Stimulated activated CD8-positive, alpha-beta memory T cell treated with anti-CD3 and anti-CD28 coated beads, Interleukin-2, amount 100 ng/mL, for 1 hour (primary cell): ENCODE results near the gene C2orf81.
"Not testable (repeated sequence)": the region's sequence is repeated elsewhere in the genome, so short reads cannot be mapped to it uniquely, and the experiment has no call there.

Experiments used
- DNase-seq, 2 donors: peaks; one replicate each; pipeline ENCODE4 v3.0.0-alpha.2; 2020; ENCODE audit warnings: low read depth in 2 of 2

The C2orf81 gene

DNA sequence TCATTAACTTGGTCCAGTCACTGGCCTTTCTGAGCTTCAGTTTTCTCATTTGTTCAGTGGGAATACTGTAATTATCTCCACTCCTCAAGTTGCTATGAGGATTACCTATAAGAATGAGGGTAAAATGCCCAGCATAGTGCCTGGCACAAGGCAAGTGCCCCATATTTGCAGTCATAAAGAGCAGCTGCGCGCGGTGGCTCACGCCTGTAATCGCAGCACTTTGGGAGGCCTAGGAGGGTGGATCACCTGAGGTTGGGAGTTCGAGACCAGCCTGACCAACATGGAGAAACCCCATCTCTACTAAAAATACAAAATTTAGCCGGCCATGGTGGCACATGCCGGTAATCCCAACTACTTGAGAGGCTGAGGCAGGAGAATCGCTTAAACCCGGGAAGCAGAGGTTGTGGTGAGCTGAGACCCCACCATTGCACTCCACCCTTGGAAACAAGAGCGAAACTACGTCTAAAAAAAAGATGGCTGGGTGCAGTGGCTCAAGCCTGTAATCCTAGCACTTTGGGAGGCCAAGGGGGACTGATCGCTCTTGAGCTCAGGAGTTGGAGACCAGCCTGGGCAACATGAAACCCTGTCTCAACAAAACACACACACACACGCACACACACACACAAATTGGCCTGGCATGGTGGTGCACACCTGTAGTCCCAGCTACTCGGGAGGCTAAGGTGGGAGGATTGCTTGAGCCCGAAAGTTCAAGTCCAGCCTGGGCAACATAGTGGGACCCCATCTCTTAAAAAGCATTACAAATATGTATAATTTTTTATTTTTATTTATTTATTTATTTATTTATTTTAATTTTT, 21.3 kb upstream of the C2orf81 start:
- not testable (repeated sequence) for DNase-seq

DNA sequence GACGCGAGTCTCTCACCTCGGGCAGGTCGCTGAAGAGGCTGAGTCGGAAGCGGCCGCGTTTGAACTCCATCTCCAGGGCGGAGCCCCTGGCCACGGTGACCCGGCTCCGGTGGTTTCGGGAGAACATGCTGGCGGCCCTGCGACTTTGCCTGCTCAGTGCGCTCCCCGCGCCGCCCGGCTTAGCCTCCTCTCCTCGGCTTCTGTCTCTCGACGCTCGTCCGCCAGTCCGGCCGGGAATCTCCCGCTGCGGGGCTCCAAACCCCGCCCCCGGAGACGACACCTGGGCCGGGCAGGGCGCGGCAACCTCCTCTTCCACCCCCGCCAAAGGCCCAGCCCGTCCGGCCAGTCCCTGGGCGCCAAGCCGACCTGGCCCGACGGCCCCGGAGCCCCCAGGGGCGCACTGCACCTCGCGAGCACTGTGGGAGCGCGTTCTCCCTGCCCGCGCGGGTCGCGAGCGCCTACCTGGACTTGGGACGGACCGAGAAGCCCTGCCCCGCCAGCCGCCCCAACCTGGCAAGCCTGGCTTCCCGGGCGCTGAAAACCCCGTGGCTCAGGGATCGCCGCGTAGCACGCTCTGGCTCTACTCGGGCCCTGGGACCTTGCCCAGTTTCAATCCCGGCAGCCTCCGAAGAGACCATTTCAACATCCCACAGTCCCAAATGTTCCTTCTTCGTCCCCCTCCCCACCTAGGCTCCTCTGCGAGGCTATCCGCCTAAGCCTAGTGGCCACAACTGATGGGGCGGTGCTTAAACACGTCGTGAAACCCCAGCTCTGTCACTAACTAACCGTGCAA, 20.5 kb upstream of the C2orf81 start, which contains the start of gene RTKN:
TSS of gene RTKN (minus strand) at position 248 of the 793 bp plus-strand sequence. CDS start at position 127, 121 bp downstream.
- DNase-seq, result peak in 1 of 2 donors; percentile 11

DNA sequence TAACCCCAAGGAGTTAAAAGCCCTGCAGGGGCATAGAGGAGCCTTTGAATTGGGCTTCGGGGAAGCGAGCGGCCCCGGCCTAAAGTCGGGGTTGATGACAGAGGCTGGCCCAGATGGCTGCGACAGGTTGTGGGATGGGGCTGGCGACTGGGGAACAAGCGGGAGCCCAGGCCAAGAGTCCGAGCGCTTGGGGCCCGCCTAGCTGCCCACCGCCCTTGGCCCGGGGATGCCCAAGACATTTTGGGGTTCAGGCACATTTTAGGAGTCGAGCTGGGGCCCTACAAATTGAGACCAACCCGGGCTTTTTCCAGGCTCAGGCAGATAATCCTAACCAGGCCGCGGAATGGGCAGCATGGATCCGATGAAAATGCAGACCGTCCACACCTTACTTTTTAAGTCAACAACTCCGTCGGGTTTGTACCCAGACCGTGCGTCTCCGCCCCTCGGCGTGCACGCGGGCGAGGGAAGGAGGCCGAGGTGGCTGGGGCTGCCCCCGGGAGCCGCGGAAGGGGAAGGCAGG, 19.8 kb upstream of the C2orf81 start:
- no peak for DNase-seq

DNA sequence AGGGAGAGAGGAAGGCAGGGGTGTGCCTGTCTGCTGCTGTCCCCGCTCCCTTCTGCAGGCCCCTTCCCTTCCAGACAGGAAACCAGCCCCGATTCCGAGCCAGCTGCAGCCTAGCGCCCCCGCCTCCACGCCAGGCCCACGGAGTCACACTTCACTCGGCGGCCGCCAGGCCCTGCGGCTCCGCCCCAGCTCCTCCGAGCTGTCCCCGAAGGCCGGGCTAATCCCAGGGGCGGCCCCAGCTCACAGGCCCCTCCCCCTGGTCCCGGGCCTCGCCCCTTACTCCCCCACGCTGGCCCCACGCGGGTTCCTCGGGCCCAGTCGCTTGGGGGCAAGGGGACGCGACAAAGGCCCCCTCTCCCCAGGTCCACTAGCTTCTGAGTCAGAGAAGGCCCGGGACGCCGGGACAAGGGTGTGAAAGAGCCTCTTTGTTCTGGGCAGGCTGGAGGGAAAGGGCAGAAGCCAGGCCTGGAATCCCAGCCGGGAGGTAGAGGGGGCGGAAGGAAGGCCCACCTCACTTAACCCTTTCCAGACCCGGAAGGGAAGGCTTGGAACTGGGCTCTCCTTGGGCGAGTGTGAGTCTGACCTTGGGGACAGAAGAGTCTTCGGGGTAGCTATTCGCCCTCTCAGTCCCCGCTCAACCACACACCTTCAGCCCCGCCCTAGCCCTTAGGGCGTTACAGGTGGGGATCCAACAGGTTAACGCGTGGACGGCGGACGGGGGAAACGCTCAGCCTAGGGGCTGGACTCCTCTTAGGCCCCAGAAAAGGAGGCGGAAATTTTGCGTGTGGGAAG, 19.2 kb upstream of the C2orf81 start:
- no peak for DNase-seq

DNA sequence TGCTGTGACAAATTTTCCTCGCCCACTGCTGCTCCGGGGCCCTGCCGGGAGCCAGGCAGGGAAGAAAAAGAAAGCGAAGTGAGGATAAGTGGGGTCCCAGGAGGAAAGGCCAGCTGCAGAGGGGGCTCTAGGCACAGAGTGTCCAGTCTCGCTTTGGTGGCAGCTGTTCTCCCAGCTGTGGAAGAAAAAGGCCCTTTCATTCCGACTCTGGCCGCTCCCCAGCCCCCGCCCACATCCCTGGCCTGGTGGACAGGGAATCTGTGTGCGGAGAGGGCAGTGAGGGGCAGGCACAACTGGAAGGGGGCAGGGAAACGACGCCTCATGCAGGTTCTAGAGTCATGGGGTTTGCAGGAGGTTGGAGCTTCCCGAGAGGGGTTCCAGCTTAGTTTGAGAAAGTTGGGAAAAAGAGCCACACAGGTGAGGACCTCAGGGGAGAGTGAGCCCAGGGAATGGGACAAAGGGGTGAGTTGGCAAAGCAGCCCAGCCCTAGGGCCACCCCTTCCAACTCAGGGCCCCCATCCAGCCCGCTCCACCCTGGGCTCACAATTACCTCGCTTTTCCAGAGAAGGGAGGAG, 18.5 kb upstream of the C2orf81 start:
- no peak for DNase-seq

DNA sequence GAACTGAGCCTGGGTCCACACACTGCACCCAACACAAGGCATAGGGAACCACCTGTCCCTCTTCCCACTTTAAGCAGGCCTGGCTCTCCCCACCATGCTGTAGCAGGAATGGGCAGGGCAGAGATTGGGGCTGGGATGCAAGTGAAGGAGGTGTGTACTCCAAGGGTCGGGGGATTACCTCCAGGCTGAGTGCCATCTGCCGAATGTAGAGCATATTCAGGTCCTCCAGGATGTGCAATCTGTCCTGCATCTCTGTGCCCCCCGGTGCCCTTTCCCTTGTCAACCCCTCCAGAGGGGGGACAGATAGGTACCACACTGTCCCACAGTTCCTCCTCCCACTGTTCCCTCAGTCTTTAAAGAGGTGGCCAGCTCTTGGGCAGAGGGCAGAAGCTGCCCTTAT, 18.0 kb upstream of the C2orf81 start:
- no peak for DNase-seq

DNA sequence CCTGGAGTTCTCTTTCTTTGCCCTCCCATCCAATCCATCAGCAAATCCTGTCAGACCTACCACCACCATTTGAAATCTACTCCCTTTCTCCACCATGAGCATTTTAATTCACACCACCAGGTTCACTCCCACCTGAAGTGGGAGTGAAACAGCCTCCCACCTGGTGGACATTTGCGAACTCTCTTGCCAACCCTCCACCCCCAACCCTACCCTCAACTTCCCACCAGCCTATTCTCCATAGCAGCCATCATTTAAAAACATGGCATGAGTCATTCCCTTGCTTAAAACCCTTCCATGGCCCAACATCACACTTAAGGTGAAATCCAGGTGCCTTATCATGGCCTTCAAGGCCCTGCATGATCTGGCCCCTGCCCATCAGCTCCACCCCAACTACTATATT, 16.8 kb upstream of the C2orf81 start:
- no peak for DNase-seq

DNA sequence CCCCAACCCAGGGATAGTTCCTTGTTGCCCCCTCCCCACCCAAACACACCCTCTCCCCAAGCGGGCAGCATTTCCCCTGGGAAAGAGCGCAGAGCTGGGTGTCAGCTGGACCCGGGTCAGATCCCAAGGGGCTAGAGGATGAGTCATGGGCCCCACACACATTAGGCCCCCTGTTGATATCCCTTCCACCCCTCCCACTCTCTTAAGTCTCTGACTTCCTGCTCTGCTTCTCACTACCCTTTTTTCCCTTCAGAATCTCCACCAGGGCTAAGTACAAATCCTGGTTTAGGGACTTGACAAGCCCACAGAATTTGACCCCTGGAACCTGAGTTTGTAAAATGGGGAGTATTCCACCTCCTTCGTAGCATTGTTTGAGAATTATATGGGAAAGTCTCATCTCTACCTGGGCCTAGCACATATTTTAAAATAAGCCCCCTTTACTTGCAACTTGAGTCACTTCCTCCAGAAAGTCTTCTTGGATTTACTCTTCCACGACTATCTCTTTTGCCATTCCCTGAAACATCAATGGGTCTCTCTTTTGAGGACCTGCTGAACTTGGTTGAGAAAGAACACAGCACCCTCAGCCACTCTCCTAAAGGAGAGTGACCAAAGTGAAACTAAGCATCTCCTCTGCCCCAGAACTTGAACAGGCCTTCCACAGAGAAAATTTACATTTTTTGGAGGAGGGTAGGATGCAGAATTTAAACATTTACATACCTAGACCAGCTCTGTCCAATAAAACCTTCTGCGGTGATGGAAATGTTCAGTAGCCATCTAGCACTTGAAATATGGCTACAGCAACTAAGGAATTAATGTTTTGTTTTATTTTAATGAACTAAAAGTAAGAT, 15.7 kb upstream of the C2orf81 start:
- no peak for DNase-seq

DNA sequence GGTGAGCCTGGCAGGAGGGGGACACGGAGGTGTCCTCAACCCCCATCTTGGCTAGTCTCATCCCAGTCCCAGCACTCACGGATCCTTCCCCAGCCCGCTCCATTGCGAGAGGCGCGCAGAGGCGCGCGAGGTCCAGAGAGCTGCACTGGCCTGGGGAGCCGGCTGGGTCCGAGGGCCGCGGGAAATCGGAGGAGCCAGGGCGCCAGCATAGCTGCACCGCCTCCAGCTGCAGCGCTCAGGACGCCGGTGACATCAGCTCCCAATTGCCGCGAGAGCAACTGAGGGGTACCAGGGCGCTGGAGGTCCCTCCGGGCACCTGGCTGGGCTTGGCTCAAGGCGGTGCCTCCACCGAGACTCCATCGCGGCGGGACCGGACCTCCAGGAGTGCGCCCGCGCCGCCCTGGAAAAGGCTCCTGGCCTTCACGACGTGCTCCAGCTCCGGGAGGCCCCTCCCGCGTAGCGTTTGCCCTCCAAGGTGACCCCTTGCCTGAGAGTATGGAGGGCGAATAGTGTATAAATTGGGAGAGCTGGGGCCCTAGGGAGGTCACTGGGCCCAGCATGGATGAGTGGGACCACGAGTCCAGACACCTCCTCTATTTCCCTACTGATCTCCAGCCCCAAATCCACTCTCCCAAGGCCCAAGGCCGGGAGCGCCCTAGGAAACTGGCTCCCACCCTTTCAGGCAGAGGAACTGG, 14.8 kb upstream of the C2orf81 start:
- DNase-seq, result no peak

DNA sequence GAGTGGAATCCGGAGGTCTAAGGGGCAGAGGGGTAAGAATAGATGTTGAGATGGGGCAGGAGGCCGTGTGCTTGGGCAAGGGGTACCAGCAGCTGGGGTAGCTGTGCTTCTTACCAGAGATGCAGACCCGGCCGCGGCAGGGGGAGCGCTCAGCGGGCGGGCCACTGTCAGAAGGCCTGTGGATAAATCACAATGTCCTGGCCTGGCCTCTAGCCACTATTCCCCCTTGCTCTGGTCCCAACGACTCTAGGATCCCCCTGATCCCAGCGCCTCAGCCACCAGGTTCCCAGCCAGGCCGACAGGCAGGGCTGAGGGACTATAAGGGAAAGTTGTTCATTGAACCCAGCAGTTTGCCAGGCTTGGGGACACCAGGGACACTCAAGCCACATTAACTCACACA, 9.1 kb upstream of the C2orf81 start:
- no peak for DNase-seq

DNA sequence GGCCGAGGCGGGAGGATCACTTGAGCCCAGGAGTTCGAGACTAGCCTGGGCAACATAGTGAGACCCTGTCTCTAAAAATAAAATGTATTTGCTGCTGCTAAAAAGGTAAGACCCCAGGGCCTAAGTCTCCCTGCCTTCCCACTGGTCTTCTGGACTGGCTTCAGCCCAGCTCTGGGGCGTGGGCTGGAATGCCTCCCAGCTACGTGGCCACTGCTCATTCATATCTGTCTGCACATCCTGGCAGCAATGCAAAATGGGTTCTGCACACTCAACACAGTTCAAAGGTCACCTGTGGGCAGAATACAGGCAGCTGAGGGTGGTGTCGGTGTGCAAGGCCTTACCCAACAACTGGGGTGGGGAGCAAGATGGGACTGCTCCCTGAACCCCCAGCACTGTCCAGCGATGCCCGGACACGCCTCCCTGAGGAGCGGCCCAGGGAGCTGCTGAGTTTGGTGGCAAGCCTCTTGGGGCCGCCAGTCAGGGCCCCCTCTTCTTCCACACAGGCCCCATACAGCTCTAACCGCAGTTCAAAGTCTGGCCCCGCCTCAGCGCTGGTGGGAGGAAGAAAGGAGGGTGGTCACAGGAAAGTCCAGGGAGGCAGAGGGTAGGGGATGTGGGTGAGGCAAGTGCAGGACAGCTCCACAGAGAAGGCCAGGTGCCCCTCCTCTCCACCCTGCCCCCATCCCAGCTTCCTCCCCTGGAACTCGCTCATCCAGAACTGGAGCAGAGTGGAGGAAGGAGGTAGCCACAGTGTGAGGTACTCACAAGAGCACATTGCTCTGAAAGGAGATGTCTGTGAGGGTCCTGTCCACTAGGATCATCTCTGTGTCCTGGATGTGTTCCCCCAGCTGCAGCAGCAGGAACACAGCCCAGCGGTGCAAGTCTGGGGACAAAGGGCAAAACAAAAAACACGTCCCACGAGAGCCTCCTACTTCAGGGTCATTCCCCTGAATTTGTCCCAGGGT, 8.3 kb upstream of the C2orf81 start:
- no peak for DNase-seq

DNA sequence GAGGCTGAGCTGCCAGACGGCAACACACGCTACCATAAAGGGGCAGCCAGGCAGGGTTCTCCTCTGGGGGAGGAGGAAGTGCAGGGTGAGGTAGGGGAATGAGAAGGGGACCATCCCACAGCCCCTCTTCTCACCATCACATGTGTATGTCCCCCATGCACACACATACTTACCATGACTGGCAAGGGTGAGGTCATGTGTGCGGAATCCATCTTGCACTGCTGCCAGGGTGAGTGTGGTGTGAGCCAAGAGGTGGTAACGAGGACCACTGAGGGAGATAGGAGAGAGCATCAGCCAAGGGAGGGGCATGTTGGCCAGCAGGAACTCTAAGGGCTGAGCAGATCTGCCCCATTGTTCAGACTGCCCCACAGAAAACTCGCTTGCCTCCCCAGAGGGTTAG, 7.3 kb upstream of the C2orf81 start:
- DNase-seq, result no peak

DNA sequence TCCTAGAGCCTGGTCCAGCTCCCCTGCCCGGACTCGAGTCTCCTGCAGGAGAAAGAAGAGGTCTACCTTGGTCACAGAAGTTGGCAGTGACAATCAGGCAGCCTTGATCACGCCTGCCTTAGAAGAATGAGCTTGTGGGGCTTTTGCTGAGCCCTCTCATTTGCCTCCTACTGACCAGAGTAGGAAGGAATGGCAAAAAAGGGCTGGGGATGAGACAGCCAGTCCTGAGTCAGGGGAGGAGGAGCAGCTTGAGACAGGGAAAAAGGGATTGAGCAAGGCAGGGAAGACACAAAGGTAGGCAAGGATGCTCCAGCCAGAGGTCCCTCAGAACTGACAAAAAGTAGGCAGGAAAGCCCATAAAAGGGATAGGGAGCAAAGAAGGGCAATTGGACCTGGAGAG, 6.1 kb upstream of the C2orf81 start:
- no peak for DNase-seq

DNA sequence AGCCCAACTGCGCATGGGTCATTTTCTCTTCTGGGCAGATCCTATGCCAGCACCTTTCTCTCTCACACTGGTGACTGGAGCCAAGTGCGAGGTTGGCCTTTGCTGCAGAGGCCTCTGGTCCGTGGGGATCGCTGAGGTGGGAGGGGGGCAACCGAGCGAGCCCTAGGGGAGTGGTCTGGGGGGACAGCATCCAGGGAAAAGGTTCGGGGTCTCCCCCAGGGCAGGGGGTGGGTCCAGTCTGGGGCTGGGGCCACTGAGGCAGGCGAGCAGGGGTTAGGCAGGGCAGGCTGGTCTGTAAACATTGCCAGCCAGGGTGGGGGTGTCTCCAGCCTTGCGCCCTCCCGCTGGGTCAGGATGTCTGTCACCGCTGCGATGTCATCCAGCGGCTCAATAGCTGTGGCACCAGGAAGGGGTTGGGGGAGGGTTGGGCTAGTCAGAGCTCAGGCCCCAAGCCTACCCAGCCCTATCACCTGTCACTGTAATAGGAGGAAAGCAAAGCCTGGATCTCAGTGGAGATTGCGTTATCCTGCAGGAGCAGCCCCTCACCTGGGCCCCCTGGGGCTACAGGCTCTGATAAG, 4.9 kb upstream of the C2orf81 start:
- DNase-seq, result no peak

DNA sequence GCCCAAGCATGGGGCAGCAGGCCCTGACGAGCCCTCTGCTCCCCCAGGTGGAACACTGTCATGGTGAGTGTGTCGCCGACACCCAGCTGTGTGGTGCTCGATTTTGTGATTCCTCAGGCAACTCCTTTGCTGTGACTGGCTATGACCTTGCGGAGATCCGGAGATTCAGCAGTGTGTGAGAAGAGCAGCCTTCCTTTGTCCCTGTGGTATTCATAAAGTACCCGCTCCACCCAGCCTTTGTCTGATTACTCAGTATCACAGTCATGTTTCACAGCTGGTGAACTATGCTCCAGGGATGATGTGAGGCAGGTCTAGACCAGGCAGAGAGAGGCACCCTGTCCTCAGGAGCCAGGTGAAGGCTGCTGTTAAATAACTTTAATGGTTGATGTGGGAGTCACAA, 4.1 kb upstream of the C2orf81 start:
- no peak for DNase-seq

DNA sequence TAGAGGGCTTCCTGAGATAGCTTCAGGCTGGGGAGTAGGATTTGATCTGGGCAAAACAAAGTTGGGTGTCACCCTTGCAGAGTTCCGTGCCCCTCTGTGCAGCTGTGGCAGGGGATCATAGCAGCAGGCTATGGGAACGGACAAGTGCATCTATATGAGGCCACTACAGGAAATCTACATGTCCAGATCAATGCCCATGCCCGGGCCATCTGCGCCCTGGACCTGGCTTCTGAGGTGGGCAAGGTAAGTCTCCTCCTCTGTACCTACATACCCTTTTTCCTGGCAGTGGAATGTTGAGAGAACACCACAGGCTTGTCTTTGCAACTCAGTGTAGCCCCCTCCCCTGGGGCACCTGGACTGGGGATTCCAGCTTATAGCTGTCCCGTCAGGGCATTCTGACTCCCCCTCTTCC, 3.6 kb upstream of the C2orf81 start:
- no peak for DNase-seq

DNA sequence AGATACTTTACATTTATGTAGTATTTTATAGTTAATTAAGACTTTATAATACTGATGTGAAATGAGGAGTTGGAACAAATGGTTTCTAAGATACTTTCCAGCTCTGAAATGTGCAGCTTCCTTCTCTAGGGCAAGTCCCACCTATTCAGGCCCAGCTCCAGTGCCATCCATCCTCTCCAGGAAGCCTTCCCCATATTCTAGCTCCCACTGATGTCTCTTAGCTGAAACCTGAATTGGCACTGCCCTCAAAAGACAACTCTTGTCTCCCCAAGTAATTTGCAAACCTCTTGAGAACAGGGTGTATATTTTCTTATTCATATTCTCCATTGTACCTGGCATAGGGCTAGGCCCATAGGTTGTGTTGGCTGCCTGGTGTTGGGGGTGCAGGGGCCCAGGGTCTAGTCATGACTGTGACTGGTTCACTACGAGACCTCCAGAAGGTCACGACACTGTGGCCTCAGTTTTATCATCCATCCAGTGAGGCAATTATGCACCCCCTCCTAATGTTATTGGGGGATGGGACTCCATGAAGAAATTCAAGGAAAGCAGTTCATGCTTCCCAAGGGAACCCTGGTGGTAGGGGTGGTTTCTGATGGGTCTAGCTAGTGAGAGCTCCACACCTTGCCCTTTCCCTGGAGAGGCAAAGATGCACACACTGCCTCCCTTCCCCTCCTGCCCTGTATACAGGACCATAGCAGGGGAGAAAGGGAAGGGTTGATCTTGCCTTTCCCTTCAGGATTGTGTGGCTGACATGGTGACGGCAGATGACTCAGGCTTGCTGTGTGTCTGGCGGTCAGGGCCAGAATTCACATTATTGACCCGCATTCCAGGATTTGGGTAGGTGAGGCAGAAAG, 2.9 kb upstream of the C2orf81 start:
- no peak for DNase-seq
